ENCODE data around the gene PRSS57. TPM values are rescaled to one million over a fixed set of nuclear protein-coding genes. Genes with fewer than 3 reads are reported as not detected.
A peak's percentile ranks its signal among the peaks of the same experiment; 100 is the strongest.

The PRSS57 gene
- total and polyA plus RNA-seq, 2 of the 13 experiments (the other 11 are each of a cell fraction or from before 2014, with no cell fraction given): 0.12 TPM; not detected in 1

DNA sequence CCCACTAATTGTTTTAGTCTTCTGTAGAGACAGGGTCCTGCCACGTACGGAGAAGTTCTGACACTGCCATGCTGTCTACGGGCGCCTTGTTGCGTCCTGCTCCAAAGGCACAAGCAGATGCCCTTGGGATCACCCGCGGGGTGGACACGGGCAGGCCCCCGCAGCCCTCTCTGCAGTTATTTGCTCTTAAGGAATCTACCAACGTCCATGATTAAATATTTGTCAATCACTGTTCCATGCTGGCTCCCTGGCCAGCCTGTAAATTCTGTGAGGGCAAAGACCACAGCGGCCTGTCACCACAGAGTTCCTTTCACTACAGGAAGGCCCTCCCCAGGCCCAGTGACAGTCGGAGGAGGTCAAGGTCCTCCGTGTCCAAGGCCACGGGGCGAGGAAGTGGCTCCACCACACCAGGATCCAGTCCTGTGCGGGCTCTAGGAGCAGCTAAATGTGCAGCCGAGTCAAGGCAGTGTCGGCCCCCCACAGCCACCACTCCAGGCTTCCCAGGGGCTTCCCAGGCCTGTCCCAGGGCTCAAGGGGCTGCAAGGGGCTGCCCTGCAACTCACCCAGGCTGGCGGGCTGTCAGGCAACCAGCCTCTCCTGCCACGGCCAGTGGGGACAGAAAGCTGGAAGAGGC is 34.3 kb downstream of the PRSS57 start (continued):
- TF ChIP-seq ZSCAN25 (CRISPR knock-in tag; IDR thresholded peaks at IDR 0.05) (0 out of 2 replicates have a peak, but pooled peaks have one; percentile 47), MZF1 (CRISPR knock-in tag; IDR thresholded peaks at IDR 0.05; ENCODE audit: borderline replicate concordance) (no peak), DNMT3B (CRISPR knock-in tag; conservative IDR thresholded peaks at IDR 0.05) (no peak), CBFB (CRISPR knock-in tag; IDR thresholded peaks at IDR 0.05) (0 out of 2 replicates have a peak, but pooled peaks have one; percentile 49), ZNF33B (CRISPR knock-in tag; IDR thresholded peaks at IDR 0.05) (no peak), CBX5 (CRISPR knock-in tag; IDR thresholded peaks at IDR 0.05; ENCODE audit: borderline replicate concordance) (peak; percentile 37; the same call in 1 of the 2 replicates), ZNF781 (CRISPR knock-in tag; IDR thresholded peaks at IDR 0.05; ENCODE audit: borderline replicate concordance, not compliant biosample characterization) (no peak), ZNF768 (CRISPR knock-in tag; IDR thresholded peaks at IDR 0.05) (peak; percentile 28; the same call in 1 of the 2 replicates), ZKSCAN8 (CRISPR knock-in tag; IDR thresholded peaks at IDR 0.05; ENCODE audit: borderline replicate concordance) (peak; percentile 40; the same call in 1 of the 2 replicates), MBNL3 (CRISPR knock-in tag; conservative IDR thresholded peaks at IDR 0.05) (no peak), ESRRA (CRISPR knock-in tag; IDR thresholded peaks at IDR 0.05; ENCODE audit: low read depth) (peak; percentile 92), ZNF224 (CRISPR knock-in tag; IDR thresholded peaks at IDR 0.05) (no peak), SSRP1 (CRISPR knock-in tag; IDR thresholded peaks at IDR 0.05) (no peak), MED13 (CRISPR knock-in tag; IDR thresholded peaks at IDR 0.05) (0 out of 2 replicates have a peak, but pooled peaks have one; percentile 13), TRIM24 (CRISPR knock-in tag; IDR thresholded peaks at IDR 0.05) (no peak), SETDB1 (CRISPR knock-in tag; IDR thresholded peaks at IDR 0.05; ENCODE audit: borderline replicate concordance) (no peak), TGIF2 (CRISPR knock-in tag; IDR thresholded peaks at IDR 0.05) (peak; percentile 97), PAX8 (CRISPR knock-in tag; IDR thresholded peaks at IDR 0.05; ENCODE audit: borderline replicate concordance) (no peak; the same call in 1 of the 2 replicates), ZNF235 (CRISPR knock-in tag; IDR thresholded peaks at IDR 0.05; ENCODE audit: borderline replicate concordance) (peak; percentile 68; the same call in 1 of the 2 replicates), ZZZ3 (CRISPR knock-in tag; IDR thresholded peaks at IDR 0.05; ENCODE audit: borderline replicate concordance) (no peak; the same call in 1 of the 2 replicates), ZFX (CRISPR knock-in tag; IDR thresholded peaks at IDR 0.05; ENCODE audit: low read depth) (peak; percentile 96), U2AF1 (optimal IDR thresholded peaks at IDR 0.05; ENCODE audit: low read depth, low read length) (no peak), RBFOX2 (IDR thresholded peaks at IDR 0.05; ENCODE audit: low read depth, low read length) (peak; percentile 89), SIN3B (IDR thresholded peaks at IDR 0.05; ENCODE audit: low read length) (peak; percentile 58; the same call in 1 of the 2 replicates)
- TF ChIP-seq, protein P1, sequence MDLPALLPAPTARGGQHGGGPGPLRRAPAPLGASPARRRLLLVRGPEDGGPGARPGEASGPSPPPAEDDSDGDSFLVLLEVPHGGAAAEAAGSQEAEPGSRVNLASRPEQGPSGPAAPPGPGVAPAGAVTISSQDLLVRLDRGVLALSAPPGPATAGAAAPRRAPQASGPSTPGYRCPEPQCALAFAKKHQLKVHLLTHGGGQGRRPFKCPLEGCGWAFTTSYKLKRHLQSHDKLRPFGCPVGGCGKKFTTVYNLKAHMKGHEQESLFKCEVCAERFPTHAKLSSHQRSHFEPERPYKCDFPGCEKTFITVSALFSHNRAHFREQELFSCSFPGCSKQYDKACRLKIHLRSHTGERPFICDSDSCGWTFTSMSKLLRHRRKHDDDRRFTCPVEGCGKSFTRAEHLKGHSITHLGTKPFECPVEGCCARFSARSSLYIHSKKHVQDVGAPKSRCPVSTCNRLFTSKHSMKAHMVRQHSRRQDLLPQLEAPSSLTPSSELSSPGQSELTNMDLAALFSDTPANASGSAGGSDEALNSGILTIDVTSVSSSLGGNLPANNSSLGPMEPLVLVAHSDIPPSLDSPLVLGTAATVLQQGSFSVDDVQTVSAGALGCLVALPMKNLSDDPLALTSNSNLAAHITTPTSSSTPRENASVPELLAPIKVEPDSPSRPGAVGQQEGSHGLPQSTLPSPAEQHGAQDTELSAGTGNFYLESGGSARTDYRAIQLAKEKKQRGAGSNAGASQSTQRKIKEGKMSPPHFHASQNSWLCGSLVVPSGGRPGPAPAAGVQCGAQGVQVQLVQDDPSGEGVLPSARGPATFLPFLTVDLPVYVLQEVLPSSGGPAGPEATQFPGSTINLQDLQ (CRISPR knock-in tag; IDR thresholded peaks at IDR 0.05): no peak
- TF ChIP-seq, protein P2, sequence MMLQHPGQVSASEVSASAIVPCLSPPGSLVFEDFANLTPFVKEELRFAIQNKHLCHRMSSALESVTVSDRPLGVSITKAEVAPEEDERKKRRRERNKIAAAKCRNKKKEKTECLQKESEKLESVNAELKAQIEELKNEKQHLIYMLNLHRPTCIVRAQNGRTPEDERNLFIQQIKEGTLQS (CRISPR knock-in tag; IDR thresholded peaks at IDR 0.05): no peak
- TF ChIP-seq, protein P3, sequence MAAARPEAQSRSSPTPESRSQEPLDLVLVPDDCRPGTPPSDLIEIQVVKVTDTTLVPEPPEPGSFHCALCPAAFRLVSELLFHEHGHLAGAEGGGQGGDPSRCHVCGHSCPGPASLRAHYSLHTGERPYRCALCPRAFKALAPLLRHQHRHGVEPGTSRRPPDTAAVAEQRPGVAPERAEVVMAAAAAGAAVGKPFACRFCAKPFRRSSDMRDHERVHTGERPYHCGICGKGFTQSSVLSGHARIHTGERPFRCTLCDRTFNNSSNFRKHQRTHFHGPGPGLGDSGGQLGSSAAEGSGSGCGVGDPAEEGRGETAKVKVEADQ (CRISPR knock-in tag; IDR thresholded peaks at IDR 0.05; ENCODE audit: borderline replicate concordance): no peak
- TF ChIP-seq, protein P4, sequence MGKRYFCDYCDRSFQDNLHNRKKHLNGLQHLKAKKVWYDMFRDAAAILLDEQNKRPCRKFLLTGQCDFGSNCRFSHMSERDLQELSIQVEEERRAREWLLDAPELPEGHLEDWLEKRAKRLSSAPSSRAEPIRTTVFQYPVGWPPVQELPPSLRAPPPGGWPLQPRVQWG (CRISPR knock-in tag; IDR thresholded peaks at IDR 0.05; ENCODE audit: borderline replicate concordance, low read depth): no peak

Data from HepG2 (cell line).